Hypothalamus (tissue), 51 donors: ENCODE results near the gene RDH13.
A peak's percentile ranks its signal among the peaks of the same experiment; 100 is the strongest.
"Not testable (repeated sequence)": the region's sequence is repeated elsewhere in the genome, so short reads cannot be mapped to it uniquely, and the experiment has no call there.

Experiments used
- DNase-seq, 51 donors: peaks; one replicate each; lab custom pipeline; 2025; lab: John Stamatoyannopoulos, UW

The RDH13 gene

GRCh38 chr19:55027140-55027471 lies 35.8 kb downstream of the RDH13 start:
- DNase-seq: not testable (repeated sequence)

- DNase-seq: no peak
Measured at GRCh38 chr19:55024111-55024510, 38.8 kb downstream of the RDH13 start.

DNA sequence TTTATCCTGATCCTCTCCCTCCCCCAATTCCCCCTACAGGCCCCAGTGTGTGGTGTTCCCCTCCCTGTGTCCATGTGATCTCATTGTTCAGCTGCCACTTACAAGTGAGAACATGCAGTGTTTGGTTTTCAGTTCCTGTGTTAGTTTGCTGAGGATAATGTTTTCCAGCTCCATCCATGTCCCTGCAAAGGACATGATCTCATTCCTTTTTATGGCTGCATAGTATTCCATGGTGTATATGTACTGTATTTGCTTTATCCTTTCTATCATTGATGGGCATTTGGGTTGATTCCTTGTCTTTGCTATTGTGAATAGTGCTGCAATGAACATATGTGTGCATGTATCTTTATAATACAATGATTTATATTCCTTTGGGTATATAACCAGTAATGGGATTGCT lies 42.6 kb downstream of the RDH13 start:
- not testable (repeated sequence) for DNase-seq

- no peak for DNase-seq
Measured at GRCh38 chr19:55018633-55019032, 44.3 kb downstream of the RDH13 start.

GRCh38 chr19:55018216-55018615 lies 44.7 kb downstream of the RDH13 start:
- no peak for DNase-seq

DNA sequence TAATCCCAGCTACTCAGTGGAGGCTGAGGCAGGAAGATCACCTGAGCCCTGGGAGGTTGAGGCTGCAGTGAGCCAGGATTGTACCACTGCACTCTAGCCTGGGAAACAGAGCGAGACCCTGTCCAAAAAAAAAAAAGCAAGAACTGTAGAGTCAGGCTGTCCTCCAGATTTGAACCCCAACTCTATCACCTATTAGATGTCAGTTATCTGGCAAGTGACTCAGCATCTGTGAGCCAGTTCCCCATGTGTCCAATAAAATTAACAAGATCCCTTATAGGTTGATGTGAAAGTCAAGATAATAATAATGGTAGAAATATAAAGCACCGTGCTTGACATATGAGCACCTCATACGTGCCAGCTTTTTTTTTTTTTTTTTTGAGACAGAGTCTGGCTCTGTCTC lies 46.9 kb downstream of the RDH13 start:
- DNase-seq: no peak

DNA sequence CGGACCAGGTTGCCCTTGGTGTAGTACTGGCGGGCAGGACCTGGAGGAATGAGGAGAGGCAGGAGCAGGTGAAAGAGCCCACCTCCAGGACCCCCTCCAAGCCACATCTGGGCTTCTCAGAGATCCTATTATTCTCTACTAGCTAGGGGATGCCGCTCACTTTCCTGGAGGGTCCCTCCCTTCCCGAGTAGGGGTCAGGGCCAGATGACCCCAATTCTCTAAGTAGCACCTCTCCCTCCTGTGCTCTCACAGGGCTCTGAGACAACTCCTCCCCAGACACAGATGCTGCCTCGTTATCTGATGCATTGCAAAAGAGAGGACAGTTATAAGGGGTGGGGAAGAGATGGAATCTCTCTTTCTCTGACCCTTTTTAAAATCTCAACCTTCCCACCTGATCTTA lies 47.8 kb downstream of the RDH13 start:
- no peak for DNase-seq

DNA sequence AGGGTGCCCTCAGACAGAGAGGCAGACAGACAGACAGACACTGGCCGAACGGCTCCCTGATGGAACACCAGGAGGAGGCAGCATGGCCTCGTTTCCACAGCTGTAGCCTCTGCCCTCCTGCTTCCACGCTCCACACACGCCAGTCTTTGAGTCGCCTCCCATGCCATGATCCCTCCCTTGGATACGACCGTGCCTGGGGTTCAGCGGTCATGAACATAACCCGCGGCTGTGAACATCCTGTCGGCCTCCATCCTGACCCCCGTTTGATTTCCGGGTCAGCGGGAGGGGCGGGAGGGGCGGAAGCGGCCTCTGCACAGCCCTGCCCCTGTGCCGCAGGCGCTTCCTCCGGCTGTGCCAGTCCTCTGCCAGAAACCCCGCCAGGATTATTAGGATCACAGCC lies 48.2 kb downstream of the RDH13 start:
- DNase-seq: no peak

- DNase-seq: peak in 1 of 51 donors; percentile 11
Measured at GRCh38 chr19:55013596-55013995, 49.4 kb downstream of the RDH13 start.

- no peak for DNase-seq
Measured at GRCh38 chr19:55012306-55012705, 50.6 kb downstream of the RDH13 start.

- DNase-seq: not testable (repeated sequence)
Measured at GRCh38 chr19:55010561-55010960, 52.4 kb downstream of the RDH13 start.

DNA sequence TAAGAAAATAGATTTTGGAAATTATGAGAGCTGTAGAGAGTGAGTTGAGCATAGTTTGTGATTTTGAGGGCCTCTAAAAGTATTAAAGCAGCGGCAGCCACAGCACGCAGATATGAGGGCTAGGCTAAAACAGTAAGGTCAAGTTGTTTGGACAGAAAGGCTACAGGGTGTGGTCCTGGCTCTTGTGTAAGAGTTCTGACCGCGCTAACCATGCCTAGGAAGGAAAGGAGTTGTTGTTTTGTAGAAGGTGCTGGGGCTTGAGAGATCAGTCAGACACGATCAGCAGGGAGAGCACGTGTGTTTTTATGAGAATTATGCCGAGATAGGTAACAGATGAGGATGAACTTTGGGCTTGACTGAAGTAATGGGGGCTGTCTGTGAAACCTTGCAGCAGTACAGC lies 54.2 kb downstream of the RDH13 start:
- DNase-seq: not testable (repeated sequence)

- DNase-seq: not testable (repeated sequence)
Measured at GRCh38 chr19:55008189-55008588, 54.8 kb downstream of the RDH13 start.

GRCh38 chr19:55007537-55007936 lies 55.4 kb downstream of the RDH13 start:
- DNase-seq: not testable (repeated sequence)

DNA sequence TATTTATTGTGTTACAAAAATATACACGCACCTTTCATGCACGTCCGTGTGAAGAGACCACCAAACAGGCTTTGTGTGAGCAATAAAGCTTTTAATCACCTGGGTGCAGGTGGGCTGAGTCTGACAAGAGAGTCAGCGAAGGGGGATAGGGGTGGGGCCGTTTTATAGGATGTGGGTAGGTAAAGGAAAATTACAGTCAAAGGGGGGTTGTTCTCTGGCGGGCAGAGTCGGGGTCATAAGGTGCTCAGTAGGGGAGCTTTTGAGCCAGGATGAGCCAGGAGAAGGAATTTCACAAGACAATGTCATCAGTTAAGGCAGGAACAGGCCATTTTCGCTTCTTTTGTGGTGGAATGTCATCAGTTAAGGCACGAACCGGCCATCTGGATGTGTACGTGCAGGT lies 56.2 kb downstream of the RDH13 start:
- not testable (repeated sequence) for DNase-seq

DNA sequence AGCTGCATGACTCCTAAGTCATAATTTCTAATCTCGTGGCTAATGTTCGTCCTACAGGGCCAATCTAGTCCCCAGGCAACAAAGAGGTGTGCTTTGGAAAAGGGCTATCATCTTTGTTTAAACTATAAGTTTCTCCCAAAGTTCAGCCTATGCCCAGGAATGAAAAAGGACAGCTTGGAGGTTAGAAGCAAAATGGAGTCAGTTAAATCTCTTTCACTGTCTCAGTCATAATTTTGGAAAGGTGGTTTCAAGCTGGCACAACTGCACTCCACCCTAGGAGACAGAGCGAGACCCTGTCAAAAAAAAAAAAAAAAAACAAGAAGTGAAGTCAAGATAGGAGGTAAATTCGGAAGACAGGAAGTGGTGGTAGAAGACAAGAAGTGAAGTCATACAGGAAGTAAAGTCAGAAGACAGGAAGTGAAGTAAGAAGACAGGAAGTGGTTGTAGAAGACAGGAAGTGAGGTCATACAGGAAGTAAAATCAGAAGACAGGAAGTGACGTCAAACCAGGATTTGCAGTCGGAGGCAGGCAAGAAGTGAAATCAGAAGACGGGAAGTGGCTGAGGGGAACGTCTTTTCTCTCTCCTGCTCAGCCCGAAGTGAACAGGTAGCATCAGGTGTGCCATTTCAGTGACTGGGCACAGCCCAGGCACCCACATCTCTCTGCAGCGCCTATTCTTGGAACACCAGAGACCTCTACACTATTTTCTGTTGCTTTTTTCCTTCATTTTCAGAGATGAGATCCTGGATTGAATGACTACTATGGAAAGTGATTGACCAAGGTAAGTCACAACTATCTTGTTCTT lies 57.1 kb downstream of the RDH13 start:
- peak in 3 of 51 donors; percentile 1 to 3 (median 1) for DNase-seq

DNA sequence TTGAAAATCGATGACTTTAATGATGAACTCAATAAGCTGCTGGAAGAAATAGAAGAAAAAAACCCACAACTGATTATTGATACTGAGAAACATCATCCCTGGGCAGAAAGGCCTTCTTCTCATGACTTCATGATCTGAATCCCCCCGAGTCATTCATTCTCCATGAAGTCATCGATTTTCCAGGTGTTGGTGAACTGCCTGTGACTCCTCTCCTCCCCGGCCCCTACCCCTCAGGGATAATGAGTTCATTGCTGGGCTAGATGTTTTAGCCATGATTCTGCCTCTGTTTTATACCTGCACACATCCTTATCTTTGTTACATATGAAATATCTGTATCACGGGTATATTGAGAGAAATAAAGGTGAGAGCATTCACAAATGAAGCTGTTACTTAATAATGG lies 62.2 kb downstream of the RDH13 start:
- no peak for DNase-seq

GRCh38 chr19:54998751-54999239 lies 64.2 kb downstream of the RDH13 start:
- DNase-seq: not testable (repeated sequence)

GRCh38 chr19:54995561-54995960 lies 67.4 kb downstream of the RDH13 start:
- DNase-seq: no peak
